Fibroblast of pulmonary artery (primary cell): ENCODE data around the gene TRIM17.

Experiments
- DNase-seq: peaks from one replicate; pipeline ENCODE4 v3.0.0-alpha.2; 2010; ENCODE audit warnings: low read depth
- H3K4me3 ChIP-seq: replicated peaks from 2 replicates; pipeline ENCODE4 v1.5.1; 2011; ENCODE audit warnings: low read depth, mild to moderate bottlenecking, control low read depth, low read length, moderate library complexity
- CTCF ChIP-seq: IDR thresholded peaks from 2 replicates; pipeline ENCODE4 v1.5.1; 2011; ENCODE audit warnings: mild to moderate bottlenecking, control low read depth, low read length, inconsistent platforms; ENCODE audit errors: missing control alignments

Gene TRIM17

GRCh38 chr1:228370941-228371740 is 45.5 kb downstream of the TRIM17 start:
- DNase-seq: no peak
- no peak for TF ChIP-seq CTCF
- no peak overlapping the region for H3K4me3 ChIP-seq

DNA sequence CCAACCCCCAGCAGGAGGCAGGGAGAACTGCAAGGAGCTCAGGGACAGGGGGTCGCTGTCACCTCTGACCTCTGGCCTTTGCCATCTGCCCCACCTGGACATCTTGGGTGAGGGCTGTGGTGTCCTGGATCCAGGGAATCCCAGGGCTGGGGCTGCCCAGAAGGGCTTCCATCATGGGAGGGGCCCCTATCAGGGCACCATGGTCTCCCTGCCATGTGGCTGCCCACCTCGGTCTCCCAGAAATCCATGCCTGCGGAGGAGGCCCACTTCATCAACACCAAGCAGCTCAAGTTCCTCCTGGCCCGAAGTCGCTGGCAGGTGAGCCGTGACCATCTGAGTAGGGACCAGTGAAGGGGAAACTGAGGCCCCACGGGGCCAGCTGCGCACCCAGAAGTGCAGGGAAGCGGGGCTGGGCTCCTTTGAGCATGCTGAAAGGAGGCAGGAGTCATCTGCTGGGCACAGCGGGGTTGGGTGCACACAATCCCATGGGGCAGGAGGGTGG is 46.2 kb downstream of the TRIM17 start:
- no peak overlapping the region for H3K4me3 ChIP-seq
- DNase-seq: no peak
- no peak for TF ChIP-seq CTCF

DNA sequence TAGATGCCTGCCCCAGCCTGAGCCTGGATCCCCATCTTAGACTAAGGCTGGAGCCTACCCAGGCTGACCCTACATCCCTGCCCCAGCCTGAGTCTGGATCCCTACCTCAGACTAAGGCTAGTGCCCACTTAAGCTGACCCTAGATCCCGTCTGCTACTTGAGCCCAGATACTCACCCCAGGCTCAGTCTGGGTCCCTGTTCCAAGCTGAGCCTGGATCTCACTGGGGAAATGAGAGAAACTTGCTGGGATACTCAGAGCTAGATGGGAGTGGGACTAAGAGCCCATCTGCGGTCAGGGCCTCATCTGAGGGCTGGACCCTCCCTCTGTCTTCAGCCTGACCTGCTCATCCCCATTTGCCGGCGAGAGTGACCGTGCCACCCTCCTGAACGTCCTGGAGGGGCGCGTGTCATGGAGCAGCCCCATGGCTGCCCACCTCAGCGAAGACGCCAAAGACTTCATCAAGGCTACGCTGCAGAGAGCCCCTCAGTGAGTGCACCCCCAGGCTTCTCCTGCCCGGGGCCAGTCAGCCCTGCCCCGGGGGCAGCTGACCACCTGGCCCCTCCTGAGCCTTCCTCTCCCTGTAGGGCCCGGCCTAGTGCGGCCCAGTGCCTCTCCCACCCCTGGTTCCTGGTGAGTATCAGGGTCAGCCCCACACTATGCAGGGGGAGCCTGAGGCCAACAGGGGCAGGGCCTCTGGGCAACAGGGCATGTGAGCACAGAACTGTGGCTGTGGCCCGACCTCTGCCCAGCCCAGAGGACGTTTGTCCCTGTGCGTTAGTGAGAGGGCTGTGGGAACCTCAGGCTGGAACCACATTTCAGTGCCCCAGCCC is 46.8 kb downstream of the TRIM17 start:
- H3K4me3 ChIP-seq: no peak overlapping the region
- TF ChIP-seq CTCF: no peak
- no peak for DNase-seq

GRCh38 chr1:228368801-228369607 is 47.7 kb downstream of the TRIM17 start:
- TF ChIP-seq CTCF: no peak
- peak; percentile 35 for DNase-seq
- no peak overlapping the region for H3K4me3 ChIP-seq

DNA sequence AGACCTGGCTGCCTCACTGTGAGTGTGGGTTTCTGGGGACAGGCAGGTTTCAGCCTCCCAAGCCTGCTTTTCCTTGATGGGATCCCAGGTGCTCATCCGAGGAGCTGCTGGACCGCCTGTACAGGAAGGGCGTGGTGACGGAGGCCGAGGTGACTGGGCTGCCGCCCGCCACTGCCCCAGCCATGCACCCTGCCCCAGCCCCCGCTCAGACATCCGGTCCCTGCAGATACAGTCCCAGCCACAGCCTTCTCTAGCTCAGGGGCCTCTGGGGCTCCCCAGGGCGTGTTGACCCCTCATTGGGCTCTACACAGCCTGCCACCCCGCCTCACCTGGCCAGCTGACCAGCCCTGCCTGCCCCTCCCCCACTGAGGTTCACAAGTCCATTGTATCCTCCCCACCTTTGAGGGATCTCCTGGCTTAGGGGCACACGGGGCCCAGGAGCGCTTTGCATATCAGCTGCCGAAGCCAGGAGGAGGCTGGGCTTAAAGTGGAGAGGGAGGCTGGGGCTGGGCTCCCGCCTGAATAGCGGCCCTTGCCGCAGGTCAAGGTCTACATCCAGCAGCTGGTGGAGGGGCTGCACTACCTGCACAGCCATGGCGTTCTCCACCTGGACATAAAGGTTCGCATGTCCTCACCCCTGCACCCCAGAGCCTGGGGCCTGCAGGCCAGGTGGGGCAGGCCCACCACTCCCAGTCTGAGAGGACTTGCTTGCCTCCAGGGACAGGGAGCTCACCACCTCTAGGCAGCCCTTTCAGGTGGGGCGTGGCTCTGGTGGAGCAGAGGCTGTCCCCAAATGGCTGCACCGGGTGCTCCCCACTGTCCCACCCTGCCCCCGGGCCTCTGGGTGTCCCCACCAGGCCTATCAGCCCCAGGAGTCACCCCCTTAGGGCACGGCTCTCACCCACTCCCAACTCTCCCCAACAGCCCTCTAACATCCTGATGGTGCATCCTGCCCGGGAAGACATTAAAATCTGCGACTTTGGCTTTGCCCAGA is 48.6 kb downstream of the TRIM17 start:
- DNase-seq: no peak
- no peak for TF ChIP-seq CTCF
- H3K4me3 ChIP-seq: no peak overlapping the region
